ENCODE data around the gene SCARB1. TPM values are rescaled to one million over a fixed set of nuclear protein-coding genes. Genes with fewer than 3 reads are reported as not detected.

The SCARB1 gene
- total and polyA plus RNA-seq, 2 donors (not counting 3 experiments of a cell fraction or from before 2014, with no cell fraction given), result 125 to 141 TPM

- Histone ChIP-seq H3K9ac (replicated peaks; ENCODE audit: extremely low read depth, insufficient read depth, low read length) (no peak overlapping the region), H4K20me1 (replicated peaks; ENCODE audit: control insufficient read depth, extremely low read depth, insufficient read depth, low read length) (no peaks in the 10 kb centered on the region), H2AFZ (ENCODE audit: low read depth, low read length) (no peak overlapping the region), H3K9me1 (replicated peaks; ENCODE audit: control insufficient read depth, extremely low read depth, insufficient read depth, low read length) (no peaks in the 10 kb centered on the region), H3K36me3 (ENCODE audit: control insufficient read depth in 2 of 2, extremely low read depth in 1 of 2, insufficient read depth in 2 of 2, low read length in 2 of 2) (no peaks in the 10 kb centered on the region), H3K27ac (ENCODE audit: insufficient read depth, low read depth, low read length) (no peak overlapping the region), H3K4me2 (ENCODE audit: insufficient read depth, low read length) (no peak overlapping the region), H3K79me2 (ENCODE audit: control insufficient read depth, insufficient read depth, low read length) (no peaks in the 10 kb centered on the region), H3K4me1 (ENCODE audit: control insufficient read depth, extremely low read depth, insufficient read depth, low read length) (no peaks in the 10 kb centered on the region), H3K9me3 (replicated peaks; ENCODE audit: control insufficient read depth, insufficient read depth, low read length) (peaks cover 5% of the 10 kb centered on the region), H3K4me3 (replicated peaks in 1 of 3; ENCODE audit: insufficient read depth in 1 of 3, low read depth in 1 of 3, low read length in 3 of 3) (no peak overlapping the region), H3K27me3 (ENCODE audit: control insufficient read depth in 2 of 2, insufficient read depth in 2 of 2, low read length in 2 of 2) (no peaks in the 10 kb centered on the region)
- intact Hi-C loops (cut with micrococcal nuclease), result loop anchor here (1.0 to 5.0 kb wide), 14 partner anchors 21 to 713 kb away; no protein-coding TSS in a partner anchor
- no peak for TF ChIP-seq POLR2AphosphoS5 (IDR thresholded peaks at IDR 0.05; ENCODE audit: insufficient read depth, low read depth, low read length)
- TF ChIP-seq, protein P1, sequence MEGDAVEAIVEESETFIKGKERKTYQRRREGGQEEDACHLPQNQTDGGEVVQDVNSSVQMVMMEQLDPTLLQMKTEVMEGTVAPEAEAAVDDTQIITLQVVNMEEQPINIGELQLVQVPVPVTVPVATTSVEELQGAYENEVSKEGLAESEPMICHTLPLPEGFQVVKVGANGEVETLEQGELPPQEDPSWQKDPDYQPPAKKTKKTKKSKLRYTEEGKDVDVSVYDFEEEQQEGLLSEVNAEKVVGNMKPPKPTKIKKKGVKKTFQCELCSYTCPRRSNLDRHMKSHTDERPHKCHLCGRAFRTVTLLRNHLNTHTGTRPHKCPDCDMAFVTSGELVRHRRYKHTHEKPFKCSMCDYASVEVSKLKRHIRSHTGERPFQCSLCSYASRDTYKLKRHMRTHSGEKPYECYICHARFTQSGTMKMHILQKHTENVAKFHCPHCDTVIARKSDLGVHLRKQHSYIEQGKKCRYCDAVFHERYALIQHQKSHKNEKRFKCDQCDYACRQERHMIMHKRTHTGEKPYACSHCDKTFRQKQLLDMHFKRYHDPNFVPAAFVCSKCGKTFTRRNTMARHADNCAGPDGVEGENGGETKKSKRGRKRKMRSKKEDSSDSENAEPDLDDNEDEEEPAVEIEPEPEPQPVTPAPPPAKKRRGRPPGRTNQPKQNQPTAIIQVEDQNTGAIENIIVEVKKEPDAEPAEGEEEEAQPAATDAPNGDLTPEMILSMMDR (IDR thresholded peaks at IDR 0.05; ENCODE audit: extremely low read depth in 1 of 2, insufficient read depth in 1 of 2, low read depth in 1 of 2, low read length in 2 of 2), result peak; percentile 95 to 96
- TF ChIP-seq JUN (IDR thresholded peaks at IDR 0.05; ENCODE audit: borderline replicate concordance, insufficient read depth, insufficient read length, low read depth), result no peak
- no peak for TF ChIP-seq MAX (IDR thresholded peaks at IDR 0.05; ENCODE audit: insufficient read depth, insufficient read length)
- TF ChIP-seq GATA2 (IDR thresholded peaks at IDR 0.05; ENCODE audit: insufficient read depth, insufficient read length, low read depth, low read length), result no peak
- peak; percentile 58 for DNase-seq (ENCODE audit: low read depth, low spot score)
- peak; percentile 74 for FAIRE-seq
- dilution Hi-C loops (cut with MboI; ENCODE audit: extremely low pct_ligation_motif_present, low sequenced_read_pairs), result no loop called here
- ChIA-PET POLR2A (no interaction called here), CTCF (interaction anchor here (0.7 to 3.9 kb wide), 19 partner anchors 20 to 735 kb away, joined by 3 to 17 read pairs (median 6); no protein-coding TSS in a partner anchor)
- BruUV-seq (replicated peaks), result no TSS peak
Observed at GRCh38 chr12:124767066-124767821, 96.4 kb downstream of the SCARB1 start.
